ENCODE measurements around the gene RHD. TPM values are rescaled to one million over a fixed set of nuclear protein-coding genes. Genes with fewer than 3 reads are reported as not detected.
A peak's percentile ranks its signal among the peaks of the same experiment; 100 is the strongest.
"Not testable (repeated sequence)": the region's sequence is repeated elsewhere in the genome, so short reads cannot be mapped to it uniquely, and the experiment has no call there.

Gene RHD
- total RNA-seq, 3 donors from 2014 or later, result not detected

DNA sequence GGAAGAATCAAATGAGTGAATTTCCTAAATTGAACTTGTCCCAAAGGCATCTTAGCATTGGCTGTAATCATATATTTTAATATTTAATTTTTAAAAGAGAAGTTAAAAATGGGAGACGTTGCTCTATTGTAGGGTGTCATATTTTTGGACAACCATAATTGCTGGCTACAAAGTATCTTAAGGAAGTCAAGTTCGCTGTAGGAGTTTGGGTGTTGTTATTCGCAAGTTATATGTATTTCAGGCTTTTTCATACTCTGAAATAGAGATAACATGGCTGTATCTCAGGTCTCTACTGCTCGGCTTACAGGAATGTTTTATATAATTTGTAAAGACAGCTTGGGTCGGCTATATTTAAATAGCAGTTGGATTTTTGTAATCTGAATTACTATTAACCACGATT, 66.7 kb downstream of the RHD start:
- H3K9me3 Mint-ChIP-seq, result no peaks in the 10 kb centered on the region
- DNase-seq, result no peak
- ATAC-seq, result no peak
- peaks cover 13% of the 10 kb centered on the region for H3K36me3 Mint-ChIP-seq (ENCODE audit: insufficient read depth)
- peaks cover 39% of the 10 kb centered on the region for H3K4me1 Mint-ChIP-seq (ENCODE audit: low read depth)
- no peaks in the 10 kb centered on the region for H3K27me3 Mint-ChIP-seq (ENCODE audit: low read depth)
- H3K4me3 Mint-ChIP-seq, result peak overlapping the region; percentile 92

DNA sequence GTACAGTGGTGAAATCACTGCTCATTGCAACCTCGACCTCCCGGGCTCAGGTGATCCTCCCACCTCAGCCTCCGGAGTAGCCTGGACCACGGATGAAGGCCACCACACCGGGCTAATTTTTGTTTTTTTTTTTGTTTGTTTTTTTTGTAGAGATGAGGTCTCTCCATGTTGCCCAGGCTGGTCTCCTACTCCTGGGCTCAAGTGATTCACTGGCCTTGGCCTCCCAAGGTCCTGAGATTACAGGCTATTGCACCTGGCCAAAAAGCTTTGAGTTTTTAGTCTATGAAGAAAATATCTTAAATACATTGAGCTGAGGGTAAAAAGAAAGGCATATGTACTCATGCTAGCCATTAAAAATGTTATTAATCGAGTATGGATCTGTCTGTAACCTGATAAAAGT, 69.4 kb downstream of the RHD start:
- Mint-ChIP-seq H3K4me3 (no peak overlapping the region), H3K27me3 (ENCODE audit: low read depth) (no peaks in the 10 kb centered on the region), H3K4me1 (ENCODE audit: low read depth) (peaks cover 36% of the 10 kb centered on the region), H3K36me3 (ENCODE audit: insufficient read depth) (peaks cover 16% of the 10 kb centered on the region), H3K9me3 (no peaks in the 10 kb centered on the region)
- no peak for DNase-seq
- ATAC-seq, result no peak

DNA sequence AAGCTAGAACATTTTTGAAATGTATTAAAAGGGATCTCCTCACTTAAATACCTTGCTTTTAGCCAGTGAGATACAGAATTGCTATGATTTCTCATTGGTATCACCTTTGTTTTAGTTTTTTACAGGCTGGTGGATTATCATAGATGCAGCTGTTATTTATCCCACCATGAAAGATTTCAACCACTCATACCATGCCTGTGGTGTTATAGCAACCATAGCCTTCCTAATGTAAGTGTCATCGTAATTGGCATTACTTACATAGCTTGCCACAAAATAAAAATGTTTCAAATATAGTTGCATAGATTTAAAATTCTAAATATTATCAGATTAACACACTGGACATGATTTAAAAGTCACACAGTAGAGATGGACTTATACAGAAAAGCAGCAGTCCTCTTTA, 70.5 kb downstream of the RHD start:
- Mint-ChIP-seq H3K9me3 (no peaks in the 10 kb centered on the region), H3K4me3 (no peak overlapping the region), H3K27me3 (ENCODE audit: low read depth) (no peaks in the 10 kb centered on the region), H3K4me1 (ENCODE audit: low read depth) (peaks cover 37% of the 10 kb centered on the region), H3K36me3 (ENCODE audit: insufficient read depth) (peaks cover 22% of the 10 kb centered on the region)
- DNase-seq, result no peak
- no peak for ATAC-seq

DNA sequence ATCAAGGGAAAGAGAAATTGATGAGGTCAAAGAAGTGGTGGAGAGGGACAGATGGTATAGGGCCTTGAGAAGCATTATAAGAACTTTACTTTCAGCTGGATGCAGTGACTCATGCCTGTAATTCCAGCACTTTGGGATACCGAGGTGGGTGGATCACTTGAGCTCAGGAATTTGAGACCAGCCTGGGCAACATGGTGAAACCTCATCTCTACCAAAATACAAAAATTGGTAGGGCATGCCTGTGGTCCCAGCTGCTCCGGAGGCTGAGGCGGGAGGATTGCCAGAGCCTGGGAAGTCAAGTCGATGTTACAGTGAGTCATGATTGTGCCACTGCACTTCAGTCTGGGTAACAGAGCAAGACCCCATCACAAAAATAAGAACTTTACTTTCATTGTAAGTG, 71.6 kb downstream of the RHD start:
- Mint-ChIP-seq H3K27me3 (ENCODE audit: low read depth) (no peaks in the 10 kb centered on the region), H3K36me3 (ENCODE audit: insufficient read depth) (peaks cover 25% of the 10 kb centered on the region), H3K9me3 (no peaks in the 10 kb centered on the region), H3K4me1 (ENCODE audit: low read depth) (peaks cover 39% of the 10 kb centered on the region), H3K4me3 (no peak overlapping the region)
- ATAC-seq, result no peak
- no peak for DNase-seq

DNA sequence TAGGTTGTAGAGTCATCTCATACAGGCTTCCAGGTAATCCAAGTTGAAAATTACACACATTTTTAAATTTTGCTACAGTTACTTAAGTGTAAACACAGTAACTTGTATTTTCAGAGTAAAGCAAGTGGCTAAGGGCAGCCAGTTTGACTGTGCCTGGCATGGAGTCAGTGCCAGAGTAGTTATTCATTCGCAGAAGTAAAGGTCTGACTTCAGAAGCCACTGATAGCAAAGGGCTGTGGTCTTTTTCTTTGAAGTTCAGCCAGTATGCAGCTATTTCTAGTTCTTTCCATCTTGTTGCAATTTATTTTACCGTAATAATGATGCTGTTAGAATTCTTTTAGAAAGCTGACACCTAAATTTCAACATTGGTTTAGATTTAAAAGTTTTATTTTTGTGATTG, 75.2 kb downstream of the RHD start:
- Mint-ChIP-seq H3K4me3 (no peak overlapping the region), H3K27me3 (ENCODE audit: low read depth) (no peaks in the 10 kb centered on the region), H3K9me3 (no peaks in the 10 kb centered on the region), H3K36me3 (ENCODE audit: insufficient read depth) (peaks cover 26% of the 10 kb centered on the region), H3K4me1 (ENCODE audit: low read depth) (peaks cover 14% of the 10 kb centered on the region)
- DNase-seq (no peak), ATAC-seq (no peak)

DNA sequence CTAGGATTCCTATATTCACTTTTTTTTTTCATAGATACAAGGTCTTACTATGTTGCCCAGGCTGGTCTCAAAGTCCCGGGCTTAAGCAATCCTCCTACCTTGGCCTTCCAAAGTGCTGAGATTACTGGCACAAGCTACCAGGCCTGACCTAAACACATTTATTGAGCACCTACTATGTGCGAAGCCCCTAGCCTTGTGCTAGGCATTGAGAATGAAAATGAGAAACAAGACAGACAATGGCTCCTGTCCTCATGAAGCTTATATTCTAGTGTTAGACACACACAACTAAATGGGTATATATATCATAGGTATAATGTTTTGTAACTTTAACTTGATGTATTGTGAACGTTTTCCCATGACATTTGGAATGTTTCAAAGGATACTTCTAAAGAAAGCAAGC, 77.3 kb downstream of the RHD start:
- ATAC-seq, result no peak

DNA sequence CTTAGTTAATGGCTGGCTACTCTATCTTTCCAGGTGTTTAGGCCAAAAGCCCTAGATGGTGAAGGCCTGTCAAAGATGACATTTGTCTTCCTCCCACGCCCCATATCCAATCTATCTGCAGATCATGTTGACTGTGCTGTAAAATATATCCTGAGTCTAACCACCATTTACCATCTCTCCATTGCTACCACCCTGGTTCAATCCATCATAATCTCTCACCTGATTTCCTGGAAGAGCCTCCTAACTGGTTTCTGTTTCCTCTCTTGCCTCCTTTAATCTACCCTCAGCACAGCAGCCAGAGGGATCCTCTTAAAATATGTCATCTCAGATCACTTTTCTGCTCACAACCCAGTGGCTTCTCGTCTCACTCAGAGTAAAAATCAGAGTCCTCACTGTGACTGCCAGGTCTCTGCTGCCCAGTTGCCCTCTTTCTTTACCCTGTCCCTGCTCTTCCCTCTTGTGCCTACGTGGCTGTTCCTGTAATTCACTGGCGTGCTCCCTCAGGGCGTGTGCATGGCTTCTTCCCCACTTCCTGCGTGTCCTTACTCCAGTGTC, 83.6 kb downstream of the RHD start:
- ATAC-seq (peak; percentile 29 to 35), DNase-seq (no peak)
- no peaks in the 10 kb centered on the region for H3K9me3 Mint-ChIP-seq
- H3K4me3 Mint-ChIP-seq, result no peak overlapping the region
- peaks cover 32% of the 10 kb centered on the region for H3K36me3 Mint-ChIP-seq (ENCODE audit: insufficient read depth)
- peaks cover 24% of the 10 kb centered on the region for H3K4me1 Mint-ChIP-seq (ENCODE audit: low read depth)
- no peaks in the 10 kb centered on the region for H3K27me3 Mint-ChIP-seq (ENCODE audit: low read depth)

More for the DNA sequence above, 77.3 kb downstream of the RHD start:
- Mint-ChIP-seq H3K9me3 (no peaks in the 10 kb centered on the region), H3K4me3 (no peak overlapping the region), H3K27me3 (ENCODE audit: low read depth) (no peaks in the 10 kb centered on the region), H3K4me1 (ENCODE audit: low read depth) (peaks cover 7% of the 10 kb centered on the region), H3K36me3 (ENCODE audit: insufficient read depth) (peaks cover 26% of the 10 kb centered on the region)
- no peak for DNase-seq

DNA sequence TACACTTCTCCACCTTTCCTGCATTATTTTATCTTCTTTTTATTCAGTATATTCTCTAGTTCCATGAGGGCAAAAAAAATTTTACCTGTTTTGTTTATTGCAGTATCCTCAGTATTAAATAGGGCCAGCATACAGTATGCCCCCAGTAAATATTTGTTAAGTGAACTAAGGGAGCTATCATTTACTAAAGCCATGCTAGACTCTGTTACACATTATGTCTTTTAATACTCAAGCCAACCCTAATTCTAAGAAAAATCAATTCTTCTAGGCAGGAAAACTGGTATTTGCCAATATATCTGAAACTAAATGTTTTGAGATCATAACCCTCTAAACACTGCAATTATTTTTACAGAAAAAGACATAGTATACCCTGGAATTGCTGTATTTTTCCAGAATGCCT, 84.1 kb downstream of the RHD start:
- peaks cover 36% of the 10 kb centered on the region for H3K36me3 Mint-ChIP-seq (ENCODE audit: insufficient read depth)
- H3K4me1 Mint-ChIP-seq (ENCODE audit: low read depth), result peaks cover 27% of the 10 kb centered on the region
- no peaks in the 10 kb centered on the region for H3K27me3 Mint-ChIP-seq (ENCODE audit: low read depth)
- ATAC-seq (no peak), DNase-seq (no peak)
- H3K4me3 Mint-ChIP-seq, result no peak overlapping the region
- H3K9me3 Mint-ChIP-seq, result no peaks in the 10 kb centered on the region

DNA sequence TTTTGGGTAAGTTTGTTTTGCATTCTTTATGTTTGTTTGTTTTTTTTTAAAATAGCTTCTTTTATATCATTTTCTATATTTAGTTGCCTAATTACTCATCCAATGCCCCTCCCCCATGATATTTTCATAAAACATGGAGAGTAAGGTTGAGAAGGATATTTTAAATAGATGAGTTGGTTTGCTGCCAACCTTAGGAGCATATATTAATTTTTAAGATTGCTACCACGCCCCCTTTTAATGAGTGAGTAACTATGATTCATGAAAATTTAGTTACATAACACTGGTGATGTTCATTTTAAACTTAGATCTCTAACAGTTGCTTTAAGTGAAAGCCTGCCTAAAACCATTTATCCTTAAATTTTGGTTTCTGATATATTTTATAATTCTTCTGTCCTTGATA, 84.5 kb downstream of the RHD start:
- Mint-ChIP-seq H3K36me3 (ENCODE audit: insufficient read depth) (peaks cover 40% of the 10 kb centered on the region), H3K4me1 (ENCODE audit: low read depth) (peaks cover 29% of the 10 kb centered on the region), H3K9me3 (no peaks in the 10 kb centered on the region), H3K27me3 (ENCODE audit: low read depth) (no peaks in the 10 kb centered on the region), H3K4me3 (no peak overlapping the region)
- DNase-seq (no peak), ATAC-seq (no peak)

DNA sequence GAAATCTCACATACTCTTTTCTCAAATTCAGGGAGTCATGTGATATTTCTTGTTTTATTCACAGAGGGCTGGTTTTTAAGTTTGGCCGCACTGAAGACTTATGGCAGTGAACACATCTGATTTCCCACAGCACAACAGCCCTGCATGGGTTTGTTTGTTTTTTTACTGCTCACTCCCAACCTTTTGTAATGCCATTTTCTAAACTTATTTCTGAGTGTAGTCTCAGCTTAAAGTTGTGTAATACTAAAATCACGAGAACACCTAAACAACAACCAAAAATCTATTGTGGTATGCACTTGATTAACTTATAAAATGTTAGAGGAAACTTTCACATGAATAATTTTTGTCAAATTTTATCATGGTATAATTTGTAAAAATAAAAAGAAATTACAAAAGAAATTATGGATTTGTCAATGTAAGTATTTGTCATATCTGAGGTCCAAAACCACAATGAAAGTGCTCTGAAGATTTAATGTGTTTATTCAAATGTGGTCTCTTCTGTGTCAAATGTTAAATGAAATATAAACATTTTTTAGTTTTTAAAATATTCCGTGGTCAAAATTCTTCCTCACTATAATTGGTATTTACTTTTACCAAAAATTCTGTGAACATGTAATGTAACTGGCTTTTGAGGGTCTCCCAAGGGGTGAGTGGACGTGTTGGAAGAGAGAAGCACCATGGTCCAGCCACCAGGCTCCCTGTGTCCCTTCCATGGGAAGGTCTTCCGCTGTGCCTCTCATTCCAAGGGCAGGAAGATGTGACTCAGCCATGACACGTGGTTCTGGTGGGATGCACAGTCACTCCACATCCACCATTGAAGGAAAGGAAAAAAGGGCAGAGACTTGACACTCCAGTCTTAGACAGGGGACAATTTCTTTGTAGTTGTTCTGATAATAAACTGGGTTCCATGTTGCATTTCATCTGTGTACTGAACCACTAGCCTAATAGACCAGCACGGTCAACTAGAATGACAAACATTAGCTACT, 88.6 kb downstream of the RHD start:
- Mint-ChIP-seq H3K4me3 (no peak overlapping the region), H3K36me3 (ENCODE audit: insufficient read depth) (peaks cover 27% of the 10 kb centered on the region), H3K4me1 (ENCODE audit: low read depth) (peaks cover 22% of the 10 kb centered on the region), H3K27me3 (ENCODE audit: low read depth) (no peaks in the 10 kb centered on the region), H3K9me3 (no peaks in the 10 kb centered on the region)
- ATAC-seq (no peak), DNase-seq (no peak)

DNA sequence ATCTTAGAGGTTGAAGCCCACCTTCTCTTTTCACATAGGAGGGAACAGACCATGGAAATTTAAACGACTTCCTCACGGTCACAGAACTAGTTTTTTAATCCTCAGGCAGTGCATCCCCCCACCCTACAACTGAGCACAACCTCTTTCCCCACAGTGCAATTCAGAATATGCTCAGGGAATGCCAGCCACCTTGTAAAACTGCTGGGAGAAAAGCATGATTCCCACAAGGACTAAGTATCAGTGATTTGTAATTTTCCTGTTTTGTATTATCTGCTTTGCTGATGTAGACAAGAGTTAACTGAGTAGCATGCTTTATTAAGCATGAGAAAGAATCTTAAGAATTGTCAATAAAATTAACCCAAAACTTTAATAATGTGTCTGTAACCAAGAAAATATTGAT, 89.6 kb downstream of the RHD start:
- Mint-ChIP-seq H3K4me1 (ENCODE audit: low read depth) (peaks cover 12% of the 10 kb centered on the region), H3K27me3 (ENCODE audit: low read depth) (no peaks in the 10 kb centered on the region)

DNA sequence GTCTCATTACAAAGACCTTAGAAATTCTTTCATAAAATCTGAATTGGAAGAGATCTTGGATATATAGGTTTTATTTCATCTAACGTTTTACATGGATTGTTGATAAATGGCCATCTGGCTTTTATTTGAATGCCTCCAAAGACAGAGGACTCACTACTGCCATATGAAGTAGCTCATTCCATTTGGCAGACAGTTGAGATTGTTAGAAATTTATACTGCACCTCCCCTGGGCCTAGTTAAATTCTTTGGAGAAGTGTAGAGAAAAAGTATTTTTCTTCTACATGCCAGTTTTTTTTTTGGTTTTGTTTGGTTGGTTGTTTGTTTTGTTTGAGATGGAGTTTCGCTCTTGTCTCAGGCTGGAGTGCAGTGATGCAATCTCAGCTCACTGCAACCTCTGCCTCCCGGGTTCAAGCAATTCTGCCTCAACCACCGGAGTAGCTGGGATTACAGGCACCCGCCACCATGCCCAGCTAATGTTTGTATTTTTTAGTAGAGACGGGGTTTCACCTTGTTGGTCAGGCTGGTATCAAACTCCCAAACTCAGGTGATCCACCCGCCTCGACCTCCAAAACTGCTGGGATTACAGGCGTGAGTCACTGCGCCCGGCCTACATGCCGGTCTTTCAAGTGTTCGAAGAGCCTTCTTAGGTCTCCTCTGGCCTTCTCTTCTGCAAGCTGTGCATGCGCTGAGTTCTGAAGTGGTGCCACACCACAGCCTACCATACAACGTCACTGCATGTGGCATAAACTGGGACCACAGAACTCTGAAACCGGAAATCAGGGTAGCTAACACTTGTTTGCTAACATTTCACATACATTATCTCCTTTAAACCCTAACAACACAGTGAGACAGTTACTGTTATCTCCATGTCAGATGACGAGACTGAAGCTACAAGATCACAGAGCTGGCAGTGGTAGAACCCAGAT, 90.6 kb downstream of the RHD start:
- not testable (repeated sequence) for DNase-seq; H3K9me3 Mint-ChIP-seq; H3K27me3 Mint-ChIP-seq (ENCODE audit: low read depth); H3K4me1 Mint-ChIP-seq (ENCODE audit: low read depth); H3K4me3 Mint-ChIP-seq
- peaks cover 18% of the 10 kb centered on the region for H3K36me3 Mint-ChIP-seq (ENCODE audit: insufficient read depth)
- ATAC-seq, result peak; percentile 92 to 94

More for the DNA sequence above, 89.6 kb downstream of the RHD start:
- DNase-seq, result no peak
- no peak for ATAC-seq
- Mint-ChIP-seq H3K9me3 (no peaks in the 10 kb centered on the region), H3K4me3 (no peak overlapping the region), H3K36me3 (ENCODE audit: insufficient read depth) (peaks cover 21% of the 10 kb centered on the region)

DNA sequence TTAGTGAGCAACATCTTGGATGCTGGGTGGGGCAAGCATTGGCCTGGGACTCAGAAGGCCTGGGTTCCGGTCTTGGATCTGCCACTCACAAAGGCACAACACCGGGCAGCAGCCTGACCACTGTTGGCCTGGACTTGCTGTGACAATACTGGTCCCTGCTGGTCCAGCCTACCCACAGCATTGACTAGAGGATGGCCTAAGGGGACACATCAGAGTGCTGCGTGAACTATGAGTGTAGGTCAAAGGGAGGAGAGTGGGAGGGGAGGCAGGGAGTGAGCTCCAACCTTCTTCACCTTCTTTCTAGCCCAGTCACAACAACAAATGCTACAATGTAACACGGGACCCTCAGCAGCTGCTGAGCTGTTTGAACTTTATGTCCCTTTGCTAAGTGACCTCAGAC, 96.9 kb downstream of the RHD start:
- Mint-ChIP-seq H3K9me3 (no peaks in the 10 kb centered on the region), H3K4me3 (no peak overlapping the region), H3K4me1 (ENCODE audit: low read depth) (no peaks in the 10 kb centered on the region), H3K27me3 (ENCODE audit: low read depth) (no peaks in the 10 kb centered on the region), H3K36me3 (ENCODE audit: insufficient read depth) (no peaks in the 10 kb centered on the region)
- no peak for ATAC-seq
- DNase-seq, result no peak

DNA sequence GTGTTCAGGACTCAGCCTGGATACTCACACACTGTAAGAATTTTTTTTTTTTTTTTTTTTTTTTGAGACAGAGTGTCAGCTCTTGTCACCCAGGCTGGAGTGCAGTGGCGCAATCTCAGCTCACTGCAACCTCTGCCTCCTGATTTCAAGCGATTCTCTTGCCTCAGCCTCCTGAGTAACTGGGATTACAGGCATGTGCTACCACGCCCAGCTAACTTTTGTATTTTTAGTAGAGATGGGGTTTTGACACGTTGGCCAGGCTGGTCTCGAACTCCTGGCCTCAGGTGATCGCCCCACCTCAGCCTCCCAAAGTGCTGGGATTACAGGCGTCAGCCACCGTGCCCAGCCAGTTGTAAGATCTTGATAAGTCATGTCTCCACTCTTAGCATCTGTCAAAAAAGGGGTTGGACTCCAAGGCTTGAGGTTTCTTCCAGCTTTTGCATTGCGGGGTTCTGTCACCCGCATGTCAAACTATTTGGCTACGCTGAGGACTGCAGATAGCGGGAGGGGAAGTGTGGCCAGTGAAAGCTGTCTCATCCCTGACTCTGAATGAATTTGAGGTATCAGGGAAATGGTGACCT, 97.5 kb downstream of the RHD start:
- ATAC-seq; H3K27me3 Mint-ChIP-seq (ENCODE audit: low read depth); H3K4me1 Mint-ChIP-seq (ENCODE audit: low read depth); H3K9me3 Mint-ChIP-seq; H3K4me3 Mint-ChIP-seq; H3K36me3 Mint-ChIP-seq (ENCODE audit: insufficient read depth); DNase-seq: not testable (repeated sequence)

Measured in activated T-cell treated with anti-CD3 and anti-CD28 coated beads, Interleukin-2, amount 50 U/mL, for 4 hours (primary cell).